GM12878 (cell line): Measurements from ENCODE around the gene SLFNL1. TPM values are rescaled to one million over a fixed set of nuclear protein-coding genes. Genes with fewer than 3 reads are reported as not detected.

ENCODE experiments used
- ATAC-seq: fragments of 200-7000 bp; cut with Tn5 transposase; 3 replicates; pipeline ENCODE4 v1.9.1; 2020; ENCODE audit warnings: mild to moderate bottlenecking, moderate library complexity
- BruUV-seq: library from RNA; stranded (reverse); fragments of 400-500 nt; replicated peaks from 2 replicates; lab custom pipeline; 2021; lab: Mats Ljungman, UMichigan
- CTCF ChIA-PET: fragments of 300-600 bp; sonication (Branson Sonifier 250); formaldehyde crosslinking; extraction: SDS; loops from one replicate; lab custom pipeline; 2021; ENCODE audit warnings: inconsistent platforms; lab: Yijun Ruan, JAX
- POLR2A ChIA-PET: fragments of 350-600 bp; formaldehyde crosslinking; extraction: SDS; loops from one replicate; lab custom pipeline; 2021; ENCODE audit warnings: inconsistent platforms; lab: Charles Lee
- RAD21 ChIA-PET: fragments of 300-600 bp; sonication (Branson Sonifier 250); formaldehyde crosslinking; loops from one replicate; lab custom pipeline; 2023; ENCODE audit warnings: antibody characterized with exemption; ENCODE audit not compliant: unreplicated experiment; lab: Charles Lee
- SMC1A ChIA-PET: fragments of 300-600 bp; sonication (Branson Sonifier 250); formaldehyde crosslinking; loops from one replicate; lab custom pipeline; 2023; ENCODE audit not compliant: unreplicated experiment, uncharacterized antibody; lab: Charles Lee
- DNase-seq: peaks from one replicate; pipeline ENCODE4 v3.0.0-alpha.2; 2011; ENCODE audit warnings: low read depth, low spot score
- FAIRE-seq: peaks from 3 replicates; lab custom pipeline; 2011; peaks lifted over from hg19 to GRCh38; lab: Jason Lieb, UNC
- H2AFZ ChIP-seq: 2 replicates; pipeline ENCODE4 v1.6.0; 2011; ENCODE audit warnings: low read depth, low read length, control low read depth; ENCODE audit not compliant: control insufficient read depth
- H3K27ac ChIP-seq: 2 replicates; pipeline ENCODE4 v1.5.1; 2011; ENCODE audit warnings: control low read depth; ENCODE audit not compliant: control insufficient read depth, insufficient read depth
- H3K27me3 ChIP-seq, 2 experiments: replicated peaks in 1 of 2; 2 replicates each; pipeline versions ENCODE4 v1.6.0 to v1.6.1; 2011; ENCODE audit warnings: low read length in 1 of 2; ENCODE audit not compliant: control insufficient read depth in 2 of 2, insufficient read depth in 2 of 2
- H3K36me3 ChIP-seq, 2 experiments: 2 replicates each; pipeline ENCODE4 v1.5.1; 2011; ENCODE audit warnings: low read length in 1 of 2; ENCODE audit not compliant: control insufficient read depth in 2 of 2, insufficient read depth in 2 of 2
- H3K4me1 ChIP-seq: 2 replicates; pipeline ENCODE4 v1.6.1; 2011; ENCODE audit warnings: mild to moderate bottlenecking, low read length, moderate library complexity, mixed read lengths; ENCODE audit not compliant: control insufficient read depth, insufficient read depth
- H3K4me2 ChIP-seq: 2 replicates; pipeline ENCODE4 v1.6.0; 2011; ENCODE audit warnings: control low read depth; ENCODE audit not compliant: control insufficient read depth, insufficient read depth
- H3K4me3 ChIP-seq: fragments of 200-600 bp; sonication (generic); 2 replicates; pipeline ENCODE4 v1.5.1; 2016
- H3K79me2 ChIP-seq: 2 replicates; pipeline ENCODE4 v1.6.0; 2011; ENCODE audit warnings: low read length; ENCODE audit not compliant: control insufficient read depth, insufficient read depth
- H3K9ac ChIP-seq: 2 replicates; pipeline ENCODE4 v1.8.0; 2011; ENCODE audit warnings: low read length, control low read depth, mixed read lengths; ENCODE audit not compliant: control insufficient read depth, insufficient read depth
- H3K9me3 ChIP-seq: replicated peaks from 3 replicates; pipeline ENCODE4 v1.5.1; 2011; ENCODE audit warnings: mild to moderate bottlenecking, low read length; ENCODE audit not compliant: control insufficient read depth, insufficient read depth
- H4K20me1 ChIP-seq: 2 replicates; pipeline ENCODE4 v1.6.0; 2011; ENCODE audit not compliant: control insufficient read depth, insufficient read depth
- BCLAF1 ChIP-seq: fragments of 450-650 bp; IDR thresholded peaks from 2 replicates; pipeline ENCODE4 v1.6.1; 2017; ENCODE audit warnings: antibody characterized with exemption, mild to moderate bottlenecking, moderate library complexity
- BMI1 ChIP-seq: fragments of 450-650 bp; IDR thresholded peaks from 2 replicates; pipeline ENCODE4 v1.6.1; 2016; ENCODE audit warnings: mild to moderate bottlenecking, moderate library complexity, borderline replicate concordance
- CUX1 ChIP-seq: IDR thresholded peaks from 2 replicates; pipeline ENCODE4 v1.6.1; 2012; ENCODE audit warnings: improper control_type of control experiment, low read depth, low read length; ENCODE audit not compliant: insufficient replicate concordance
- EED ChIP-seq: sonication (generic); IDR thresholded peaks from 2 replicates; pipeline ENCODE4 v1.6.1; 2016; ENCODE audit warnings: antibody characterized with exemption, low read depth
- MYB ChIP-seq: fragments of 150-350 bp; IDR thresholded peaks from 2 replicates; pipeline ENCODE4 v1.6.1; 2014; ENCODE audit warnings: mild to moderate bottlenecking, low read depth, low read length, borderline replicate concordance
- NRF1 ChIP-seq: conservative IDR thresholded peaks from 2 replicates; pipeline ENCODE4 v1.6.1; 2011; ENCODE audit warnings: mild to moderate bottlenecking, low read depth, low read length, improper control_type of control experiment
- SPI1 ChIP-seq: IDR thresholded peaks from 2 replicates; pipeline ENCODE4 v1.6.1; 2011; ENCODE audit warnings: low read depth, mild to moderate bottlenecking, low read length, moderate library complexity, borderline replicate concordance; ENCODE audit not compliant: insufficient read depth
- ZBTB11 ChIP-seq: fragments of 450-650 bp; formaldehyde crosslinking; IDR thresholded peaks from 2 replicates; pipeline ENCODE4 v1.5.0; 2022; ENCODE audit warnings: mild to moderate bottlenecking, missing genetic modification characterization
- WGBS: methylation state at CpG from one replicate; pipeline ENCODE4 v1.1.6; 2016; ENCODE audit warnings: low lambda C conversion rate; ENCODE audit not compliant: insufficient replicate concordance, insufficient coverage; ENCODE audit errors: missing lambda C conversion rate; 5-methylcytosine and 5-hydroxymethylcytosine counted together
- in situ Hi-C: fragments of 300-500 bp; cut with MboI; formaldehyde crosslinking; loops from 9 replicates; pipeline ENCODE4 v1.14.3; 2018; ENCODE audit warnings: mixed read lengths
- intact Hi-C: fragments of 100-400 bp; cut with micrococcal nuclease; formaldehyde crosslinking; loops from one replicate; pipeline ENCODE4 v1.14.2; 2022; ENCODE audit not compliant: unreplicated experiment
- polyA plus RNA-seq, 11 experiments: library from polyadenylated mRNA; depleted of rRNA in 4 of 11; unstranded in 6 of 11; stranded (reverse) in 5 of 11; fragments of >200 nt; fragmentation: Nextera tagmentation in 4 of 11; fragmentation: Illumina TruSeq in 1 of 11; extraction: Ambion mirVana in 4 of 11; extraction: Trizol in 1 of 11; gene quantifications; 1 replicate in 1 of 11; 2 replicates in 10 of 11; pipeline versions ENCODE4 v1.2.1 to v1.2.3, GENCODE V29; 2011 to 2016; ENCODE audit warnings: inconsistent platforms in 2 of 11, missing spikeins in 2 of 11, low read depth in 1 of 11
- total RNA-seq, 4 experiments: library from RNA; depleted of rRNA in 3 of 4; stranded (reverse); fragments of >200 nt in 3 of 4; fragmentation: Illumina TruSeq in 1 of 4; extraction: Trizol in 1 of 4; gene quantifications; 2 replicates each; pipeline versions ENCODE4 v1.2.1 to v1.2.3, GENCODE V29; 2013 to 2021

The SLFNL1 gene
- total and polyA plus RNA-seq, 10 of the 15 experiments (the other 5 are each of a cell fraction or from before 2014, with no cell fraction given): 0.05 to 0.98 (median 0.16) TPM; not detected in 2

- Histone ChIP-seq H3K4me3 (no peak overlapping the region), H3K4me2 (no peak overlapping the region), H3K9ac (no peak overlapping the region), H3K27me3 (no peaks in the 10 kb centered on the region), H3K36me3 (no peaks in the 10 kb centered on the region), H2AFZ (no peak overlapping the region), H4K20me1 (no peaks in the 10 kb centered on the region), H3K79me2 (peaks cover 28% of the 10 kb centered on the region), H3K27ac (no peak overlapping the region), H3K4me1 (peaks cover 4% of the 10 kb centered on the region; the same call in 1 of the 2 replicates), H3K9me3 (no peaks in the 10 kb centered on the region)
- FAIRE-seq: no peak
- RAD21 ChIA-PET: no interaction called here
- intact Hi-C loops: no loop called here
- TF ChIP-seq BCLAF1 (no peak), CUX1 (no peak), ZBTB11 (CRISPR knock-in tag) (no peak), BMI1 (no peak), MYB (no peak), NRF1 (no peak), SPI1 (no peak), EED (no peak)
- POLR2A ChIA-PET: interaction anchor here (0.8 kb wide), 1 partner anchor 25 kb away, joined by 6 read pairs; no protein-coding TSS in a partner anchor
- CTCF ChIA-PET: interaction anchor here (0.6 kb wide), 1 partner anchor 129 kb away, joined by 3 read pairs; no protein-coding TSS in a partner anchor
- 88% methylated on average over 1 of the region's 1 CpG for WGBS
- no peak for DNase-seq
- in situ Hi-C loops: no loop called here
- ATAC-seq: no peak
- SMC1A ChIA-PET: interaction anchor here (1.0 kb wide), 1 partner anchor 79 kb away, joined by 3 read pairs; no protein-coding TSS in a partner anchor
- no TSS peak for BruUV-seq
These were observed 43.8 kb downstream of the SLFNL1 start for GRCh38 chr1:40977716-40978115.
